NCI-H2196 (cell line): ENCODE results near the gene MYH13.

Experiments used
- DNase-seq: peaks from one replicate; lab custom pipeline; 2025; ENCODE audit not compliant: unreplicated experiment; lab: John Stamatoyannopoulos, UW

The MYH13 gene

GRCh38 chr17:10262451-10262850, 110.4 kb downstream of the MYH13 start:
- no peak for DNase-seq

GRCh38 chr17:10261098-10261497, 111.7 kb downstream of the MYH13 start:
- no peak for DNase-seq

- no peak for DNase-seq
These were observed 121.4 kb downstream of the MYH13 start for GRCh38 chr17:10251212-10251948.
